ENCODE measurements around the gene TTC39C.
"Not testable (repeated sequence)": the region's sequence is repeated elsewhere in the genome, so short reads cannot be mapped to it uniquely, and the experiment has no call there.

TTC39C gene

GRCh38 chr18:24136967-24137373, 122.4 kb downstream of the TTC39C start:
- H3K9me3 ChIP-seq (ENCODE audit: control insufficient read depth, low read depth, low read length) = no peaks in the 10 kb centered on the region
- H3K9ac ChIP-seq (ENCODE audit: low read length) = no peak overlapping the region
- H3K4me1 ChIP-seq (ENCODE audit: control insufficient read depth, low read depth, low read length) = peaks cover 17% of the 10 kb centered on the region
- H3K36me3 ChIP-seq (ENCODE audit: control insufficient read depth, low read depth, low read length) = peaks cover 7% of the 10 kb centered on the region
- H3K4me3 ChIP-seq (ENCODE audit: low read length) = no peak overlapping the region
- no peaks in the 10 kb centered on the region for H3K27me3 ChIP-seq (ENCODE audit: control insufficient read depth, insufficient read depth, low read length)
- no peak overlapping the region for H3K27ac ChIP-seq (ENCODE audit: low read length)

DNA sequence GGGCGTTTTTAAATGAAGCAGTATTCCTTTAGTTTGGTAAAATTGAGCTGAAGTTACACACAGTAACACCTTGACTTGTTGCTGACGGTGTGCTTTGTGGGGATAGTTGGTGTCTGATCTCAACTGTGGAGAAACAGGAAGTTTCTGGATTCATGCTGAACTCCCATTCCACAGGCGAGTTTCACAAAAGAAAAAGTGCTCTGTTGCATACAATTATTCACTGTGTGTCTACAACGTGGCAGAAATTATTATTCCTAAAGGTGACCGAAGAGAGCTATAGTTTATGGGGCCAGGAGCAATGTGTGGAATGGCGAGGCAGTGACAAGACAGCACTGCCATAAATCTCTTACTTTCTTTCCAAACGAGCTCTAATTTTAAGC, 123.8 kb downstream of the TTC39C start:
- Histone ChIP-seq H3K9ac (ENCODE audit: low read length) (peak overlapping the region; percentile 48), H3K4me1 (ENCODE audit: control insufficient read depth, low read depth, low read length) (peaks cover 17% of the 10 kb centered on the region), H3K9me3 (ENCODE audit: control insufficient read depth, low read depth, low read length) (no peaks in the 10 kb centered on the region), H3K27me3 (ENCODE audit: control insufficient read depth, insufficient read depth, low read length) (no peaks in the 10 kb centered on the region), H3K27ac (ENCODE audit: low read length) (peak overlapping the region; percentile 67), H3K4me3 (ENCODE audit: low read length) (peak overlapping the region; percentile 76), H3K36me3 (ENCODE audit: control insufficient read depth, low read depth, low read length) (peaks cover under 1% of the 10 kb centered on the region)

GRCh38 chr18:24138789-24139616, 124.4 kb downstream of the TTC39C start, which contains the start of gene CABYR:
Gene CABYR (plus strand): TSS chr18:24139062. CDS start chr18:24143115, 4,053 bp downstream.
- H3K4me3 ChIP-seq (ENCODE audit: low read length) = peak within 1 kb of the TSS; percentile 76
- H3K27ac ChIP-seq (ENCODE audit: low read length) = peak within 1 kb of the TSS; percentile 67
- H3K9me3 ChIP-seq (ENCODE audit: control insufficient read depth, low read depth, low read length) = no peaks in the 10 kb centered on the region
- no peaks in the 10 kb centered on the region for H3K27me3 ChIP-seq (ENCODE audit: control insufficient read depth, insufficient read depth, low read length)
- H3K36me3 ChIP-seq (ENCODE audit: control insufficient read depth, low read depth, low read length) = no peaks in the 10 kb centered on the region
- peak within 1 kb of the TSS; percentile 64 for H3K9ac ChIP-seq (ENCODE audit: low read length)
- peaks cover 17% of the 10 kb centered on the region for H3K4me1 ChIP-seq (ENCODE audit: control insufficient read depth, low read depth, low read length)

DNA sequence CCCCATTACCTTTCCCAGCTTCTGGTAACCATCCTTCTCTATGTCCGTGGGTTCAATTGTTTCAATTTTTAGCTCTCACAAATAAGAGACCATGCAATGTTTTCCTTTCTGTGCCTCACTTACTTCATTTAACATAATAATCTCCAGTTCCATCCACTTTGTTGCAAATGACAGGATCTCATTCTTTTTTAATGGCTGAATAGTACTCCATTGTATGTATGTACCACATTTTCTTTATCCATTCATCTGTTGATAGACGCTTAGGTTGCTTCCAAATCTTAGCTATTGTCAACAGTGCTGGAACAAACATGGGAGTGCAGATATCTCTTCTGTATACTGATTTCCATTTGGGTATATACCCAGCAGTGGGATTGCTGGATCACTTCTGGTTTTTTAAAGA, 126.1 kb downstream of the TTC39C start:
- no peak overlapping the region for H3K27ac ChIP-seq (ENCODE audit: low read length)

DNA sequence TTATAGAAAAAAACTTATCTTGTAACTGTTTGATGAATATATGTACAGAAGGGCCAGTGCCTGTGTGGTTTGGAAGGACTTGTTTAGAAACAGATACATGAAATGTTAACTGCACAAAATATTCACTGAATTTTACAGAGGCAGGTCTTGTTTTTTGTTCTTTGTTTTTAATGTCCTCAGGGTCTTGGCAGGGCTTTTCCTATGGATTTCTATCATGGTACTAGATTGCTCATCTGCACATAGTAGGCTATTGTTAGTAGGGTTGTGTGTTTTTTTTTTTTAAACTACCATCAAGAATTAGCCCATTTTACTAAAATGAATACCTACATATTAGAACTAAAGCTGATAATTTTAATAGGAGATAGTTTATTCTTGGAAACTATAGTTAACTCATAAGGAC, 127.8 kb downstream of the TTC39C start:
- Histone ChIP-seq H3K4me3 (ENCODE audit: low read length) (no peak overlapping the region), H3K27ac (ENCODE audit: low read length) (no peak overlapping the region), H3K36me3 (ENCODE audit: control insufficient read depth, low read depth, low read length) (no peaks in the 10 kb centered on the region), H3K9ac (ENCODE audit: low read length) (no peak overlapping the region), H3K27me3 (ENCODE audit: control insufficient read depth, insufficient read depth, low read length) (no peaks in the 10 kb centered on the region), H3K4me1 (ENCODE audit: control insufficient read depth, low read depth, low read length) (peaks cover 5% of the 10 kb centered on the region), H3K9me3 (ENCODE audit: control insufficient read depth, low read depth, low read length) (no peaks in the 10 kb centered on the region)

More for the DNA sequence above, 126.1 kb downstream of the TTC39C start:
- no peak overlapping the region for H3K4me3 ChIP-seq (ENCODE audit: low read length)
- peaks cover 17% of the 10 kb centered on the region for H3K4me1 ChIP-seq (ENCODE audit: control insufficient read depth, low read depth, low read length)
- H3K9ac ChIP-seq (ENCODE audit: low read length) = no peak overlapping the region
- no peaks in the 10 kb centered on the region for H3K36me3 ChIP-seq (ENCODE audit: control insufficient read depth, low read depth, low read length)
- H3K27me3 ChIP-seq (ENCODE audit: control insufficient read depth, insufficient read depth, low read length) = no peaks in the 10 kb centered on the region
- H3K9me3 ChIP-seq (ENCODE audit: control insufficient read depth, low read depth, low read length) = no peaks in the 10 kb centered on the region

- H3K27me3 ChIP-seq (ENCODE audit: control insufficient read depth, insufficient read depth, low read length); H3K27ac ChIP-seq (ENCODE audit: low read length); H3K36me3 ChIP-seq (ENCODE audit: control insufficient read depth, low read depth, low read length); H3K4me3 ChIP-seq (ENCODE audit: low read length); H3K9me3 ChIP-seq (ENCODE audit: control insufficient read depth, low read depth, low read length); H3K4me1 ChIP-seq (ENCODE audit: control insufficient read depth, low read depth, low read length); H3K9ac ChIP-seq (ENCODE audit: low read length): not testable (repeated sequence)
Observed at GRCh38 chr18:24149591-24149990, 135.0 kb downstream of the TTC39C start.

GRCh38 chr18:24153397-24153796, 138.8 kb downstream of the TTC39C start:
- Histone ChIP-seq H3K9me3 (ENCODE audit: control insufficient read depth, low read depth, low read length) (no peaks in the 10 kb centered on the region), H3K4me1 (ENCODE audit: control insufficient read depth, low read depth, low read length) (no peaks in the 10 kb centered on the region), H3K9ac (ENCODE audit: low read length) (no peak overlapping the region), H3K27ac (ENCODE audit: low read length) (no peak overlapping the region), H3K27me3 (ENCODE audit: control insufficient read depth, insufficient read depth, low read length) (no peaks in the 10 kb centered on the region), H3K36me3 (ENCODE audit: control insufficient read depth, low read depth, low read length) (peaks cover 13% of the 10 kb centered on the region), H3K4me3 (ENCODE audit: low read length) (no peak overlapping the region)

DNA sequence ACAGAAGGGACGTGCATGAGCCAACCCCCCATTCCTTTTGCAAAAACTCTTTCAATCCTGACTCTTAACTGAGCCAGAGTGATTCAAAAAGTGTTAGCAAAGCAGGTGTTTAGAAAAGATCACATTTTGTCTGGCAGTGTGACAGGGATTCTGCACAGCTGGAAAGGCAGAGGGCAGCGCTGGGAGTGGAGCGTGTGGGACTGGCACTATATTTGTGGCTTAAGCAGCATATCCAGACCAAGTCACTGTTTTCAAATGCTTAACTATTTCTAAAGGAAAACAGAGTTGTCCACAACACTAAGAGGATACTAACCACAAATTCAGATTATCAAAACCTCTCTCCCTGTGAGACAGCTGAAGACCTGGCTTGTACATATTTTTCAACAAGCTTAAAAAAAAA, 143.3 kb downstream of the TTC39C start:
- Histone ChIP-seq H3K27me3 (ENCODE audit: control insufficient read depth, insufficient read depth, low read length) (no peaks in the 10 kb centered on the region), H3K9ac (ENCODE audit: low read length) (no peak overlapping the region), H3K36me3 (ENCODE audit: control insufficient read depth, low read depth, low read length) (peaks cover 51% of the 10 kb centered on the region), H3K9me3 (ENCODE audit: control insufficient read depth, low read depth, low read length) (no peaks in the 10 kb centered on the region), H3K4me1 (ENCODE audit: control insufficient read depth, low read depth, low read length) (no peaks in the 10 kb centered on the region), H3K4me3 (ENCODE audit: low read length) (no peak overlapping the region), H3K27ac (ENCODE audit: low read length) (no peak overlapping the region)

DNA sequence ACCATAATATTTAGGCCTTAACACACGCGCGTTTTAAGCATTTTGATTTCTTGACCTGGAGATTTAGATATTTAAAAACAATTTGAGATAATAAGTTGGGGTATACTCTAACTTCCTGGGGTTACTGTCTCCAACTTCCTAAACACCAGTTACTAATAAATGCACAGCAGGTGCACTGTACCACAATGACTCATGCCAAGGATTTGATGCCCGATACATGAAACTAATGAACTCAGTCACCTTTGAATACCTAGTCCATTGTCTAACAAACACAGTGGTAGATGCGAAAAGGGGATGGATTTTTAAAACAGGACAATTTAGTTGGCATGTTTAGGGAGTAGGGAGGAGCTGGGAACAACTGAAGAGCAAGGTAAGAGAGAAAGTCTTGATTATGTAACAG, 145.5 kb downstream of the TTC39C start:
- no peaks in the 10 kb centered on the region for H3K27me3 ChIP-seq (ENCODE audit: control insufficient read depth, insufficient read depth, low read length)
- H3K9ac ChIP-seq (ENCODE audit: low read length) = no peak overlapping the region
- H3K4me1 ChIP-seq (ENCODE audit: control insufficient read depth, low read depth, low read length) = no peaks in the 10 kb centered on the region
- H3K9me3 ChIP-seq (ENCODE audit: control insufficient read depth, low read depth, low read length) = no peaks in the 10 kb centered on the region
- no peak overlapping the region for H3K4me3 ChIP-seq (ENCODE audit: low read length)
- H3K27ac ChIP-seq (ENCODE audit: low read length) = no peak overlapping the region
- peaks cover 68% of the 10 kb centered on the region for H3K36me3 ChIP-seq (ENCODE audit: control insufficient read depth, low read depth, low read length)

GRCh38 chr18:24161304-24161703, 146.8 kb downstream of the TTC39C start:
- H3K9ac ChIP-seq (ENCODE audit: low read length) = no peak overlapping the region
- no peak overlapping the region for H3K27ac ChIP-seq (ENCODE audit: low read length)
- H3K36me3 ChIP-seq (ENCODE audit: control insufficient read depth, low read depth, low read length) = peaks cover 72% of the 10 kb centered on the region
- no peaks in the 10 kb centered on the region for H3K27me3 ChIP-seq (ENCODE audit: control insufficient read depth, insufficient read depth, low read length)
- H3K4me3 ChIP-seq (ENCODE audit: low read length) = no peak overlapping the region
- no peaks in the 10 kb centered on the region for H3K9me3 ChIP-seq (ENCODE audit: control insufficient read depth, low read depth, low read length)
- H3K4me1 ChIP-seq (ENCODE audit: control insufficient read depth, low read depth, low read length) = no peaks in the 10 kb centered on the region

DNA sequence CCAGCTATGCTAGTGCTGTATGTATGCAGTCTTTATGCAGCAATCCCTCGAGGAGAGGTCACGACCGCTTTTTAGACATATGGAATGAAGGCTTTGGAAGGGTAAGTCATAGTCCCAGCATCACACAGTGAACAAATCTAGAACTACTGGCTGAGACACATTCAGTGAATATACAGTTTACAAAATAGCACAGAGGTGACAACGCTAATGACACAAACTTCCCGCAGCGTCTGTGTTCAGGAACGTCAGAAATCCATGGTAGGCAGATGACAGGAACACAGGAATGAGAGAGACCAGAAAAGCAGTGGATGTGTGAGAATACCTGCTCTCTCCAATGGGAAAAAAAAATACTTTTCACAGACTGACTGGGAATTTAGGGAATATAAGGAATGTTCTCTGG, 153.9 kb downstream of the TTC39C start:
- H3K9me3 ChIP-seq (ENCODE audit: control insufficient read depth, low read depth, low read length) = no peaks in the 10 kb centered on the region
- H3K27ac ChIP-seq (ENCODE audit: low read length) = no peak overlapping the region
- peaks cover 39% of the 10 kb centered on the region for H3K36me3 ChIP-seq (ENCODE audit: control insufficient read depth, low read depth, low read length)
- H3K4me1 ChIP-seq (ENCODE audit: control insufficient read depth, low read depth, low read length) = no peaks in the 10 kb centered on the region
- no peak overlapping the region for H3K4me3 ChIP-seq (ENCODE audit: low read length)
- no peak overlapping the region for H3K9ac ChIP-seq (ENCODE audit: low read length)
- no peaks in the 10 kb centered on the region for H3K27me3 ChIP-seq (ENCODE audit: control insufficient read depth, insufficient read depth, low read length)

GRCh38 chr18:24170360-24170759, 155.8 kb downstream of the TTC39C start:
- H3K36me3 ChIP-seq (ENCODE audit: control insufficient read depth, low read depth, low read length) = peaks cover 30% of the 10 kb centered on the region
- no peak overlapping the region for H3K27ac ChIP-seq (ENCODE audit: low read length)
- no peaks in the 10 kb centered on the region for H3K9me3 ChIP-seq (ENCODE audit: control insufficient read depth, low read depth, low read length)
- no peak overlapping the region for H3K4me3 ChIP-seq (ENCODE audit: low read length)
- no peaks in the 10 kb centered on the region for H3K27me3 ChIP-seq (ENCODE audit: control insufficient read depth, insufficient read depth, low read length)
- no peak overlapping the region for H3K9ac ChIP-seq (ENCODE audit: low read length)
- H3K4me1 ChIP-seq (ENCODE audit: control insufficient read depth, low read depth, low read length) = no peaks in the 10 kb centered on the region

Data from iPS-18a (cell line).